Measurements from ENCODE around the gene SSH2.
A peak's percentile ranks its signal among the peaks of the same experiment; 100 is the strongest.

SSH2 gene

DNA sequence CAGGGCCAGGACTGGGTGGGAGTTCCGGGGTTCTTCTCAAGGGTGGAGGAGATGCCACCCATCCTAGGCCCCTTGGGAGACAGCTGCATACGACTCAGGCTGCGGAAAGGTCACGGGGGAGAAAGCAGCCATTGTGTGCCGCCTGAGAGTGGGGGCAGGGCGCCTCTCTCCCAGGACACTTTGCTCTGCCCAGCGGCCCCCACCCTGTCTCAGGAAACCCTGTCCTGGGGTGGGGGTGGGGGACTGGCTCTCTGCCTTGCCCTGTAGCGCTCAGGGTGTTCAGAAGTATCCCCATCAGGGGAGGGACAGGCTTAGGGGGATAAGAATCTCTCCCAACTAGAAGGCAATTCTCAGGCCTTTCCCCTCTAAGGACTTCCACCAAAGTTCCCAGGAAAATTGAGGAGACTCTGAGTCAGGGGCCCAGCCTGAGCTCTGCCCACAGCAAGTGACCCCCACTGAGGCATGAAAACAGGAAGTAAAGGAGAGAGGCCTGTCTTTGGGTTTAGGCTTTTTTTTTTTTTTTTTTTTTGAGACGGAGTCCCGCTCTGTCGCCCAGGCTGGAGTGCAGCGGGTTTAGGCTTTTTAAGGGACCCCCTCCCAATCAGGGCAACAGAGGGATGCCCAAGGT lies 345.5 kb downstream of the SSH2 start:
- Histone ChIP-seq H2AFZ (ENCODE audit: low read depth, low read length, severe bottlenecking) (no peak overlapping the region), H3K27ac (ENCODE audit: low read depth, low read length) (peak overlapping the region; percentile 22; the same call in 1 of the 2 replicates), H3K27me3 (ENCODE audit: low read length) (no peaks in the 10 kb centered on the region), H3F3A (ENCODE audit: insufficient read depth) (no peaks in the 10 kb centered on the region), H3K9me3 (ENCODE audit: insufficient read depth, low read length) (no peaks in the 10 kb centered on the region), H4K20me1 (ENCODE audit: low read depth, low read length) (no peaks in the 10 kb centered on the region), H3K36me3 (ENCODE audit: low read length) (no peaks in the 10 kb centered on the region), H3K4me2 (ENCODE audit: low read depth, low read length, poor library complexity, severe bottlenecking) (peak overlapping the region; percentile 40), H3K79me2 (ENCODE audit: insufficient read depth, low read length) (peaks cover 57% of the 10 kb centered on the region), H3K9me2 (replicated peaks; ENCODE audit: insufficient read depth, low read length) (no peaks in the 10 kb centered on the region), H3K4me3 (ENCODE audit: insufficient read depth, low read length, poor library complexity, severe bottlenecking) (no peak overlapping the region), H3K9ac (ENCODE audit: low read length) (peak overlapping the region; percentile 34)
- no peak for TF ChIP-seq EZH2phosphoT487 (conservative IDR thresholded peaks at IDR 0.05; ENCODE audit: low read length)
- TF ChIP-seq, protein P1, sequence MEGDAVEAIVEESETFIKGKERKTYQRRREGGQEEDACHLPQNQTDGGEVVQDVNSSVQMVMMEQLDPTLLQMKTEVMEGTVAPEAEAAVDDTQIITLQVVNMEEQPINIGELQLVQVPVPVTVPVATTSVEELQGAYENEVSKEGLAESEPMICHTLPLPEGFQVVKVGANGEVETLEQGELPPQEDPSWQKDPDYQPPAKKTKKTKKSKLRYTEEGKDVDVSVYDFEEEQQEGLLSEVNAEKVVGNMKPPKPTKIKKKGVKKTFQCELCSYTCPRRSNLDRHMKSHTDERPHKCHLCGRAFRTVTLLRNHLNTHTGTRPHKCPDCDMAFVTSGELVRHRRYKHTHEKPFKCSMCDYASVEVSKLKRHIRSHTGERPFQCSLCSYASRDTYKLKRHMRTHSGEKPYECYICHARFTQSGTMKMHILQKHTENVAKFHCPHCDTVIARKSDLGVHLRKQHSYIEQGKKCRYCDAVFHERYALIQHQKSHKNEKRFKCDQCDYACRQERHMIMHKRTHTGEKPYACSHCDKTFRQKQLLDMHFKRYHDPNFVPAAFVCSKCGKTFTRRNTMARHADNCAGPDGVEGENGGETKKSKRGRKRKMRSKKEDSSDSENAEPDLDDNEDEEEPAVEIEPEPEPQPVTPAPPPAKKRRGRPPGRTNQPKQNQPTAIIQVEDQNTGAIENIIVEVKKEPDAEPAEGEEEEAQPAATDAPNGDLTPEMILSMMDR (IDR thresholded peaks at IDR 0.05; ENCODE audit: insufficient read depth, low read length, poor library complexity, severe bottlenecking): no peak

DNA sequence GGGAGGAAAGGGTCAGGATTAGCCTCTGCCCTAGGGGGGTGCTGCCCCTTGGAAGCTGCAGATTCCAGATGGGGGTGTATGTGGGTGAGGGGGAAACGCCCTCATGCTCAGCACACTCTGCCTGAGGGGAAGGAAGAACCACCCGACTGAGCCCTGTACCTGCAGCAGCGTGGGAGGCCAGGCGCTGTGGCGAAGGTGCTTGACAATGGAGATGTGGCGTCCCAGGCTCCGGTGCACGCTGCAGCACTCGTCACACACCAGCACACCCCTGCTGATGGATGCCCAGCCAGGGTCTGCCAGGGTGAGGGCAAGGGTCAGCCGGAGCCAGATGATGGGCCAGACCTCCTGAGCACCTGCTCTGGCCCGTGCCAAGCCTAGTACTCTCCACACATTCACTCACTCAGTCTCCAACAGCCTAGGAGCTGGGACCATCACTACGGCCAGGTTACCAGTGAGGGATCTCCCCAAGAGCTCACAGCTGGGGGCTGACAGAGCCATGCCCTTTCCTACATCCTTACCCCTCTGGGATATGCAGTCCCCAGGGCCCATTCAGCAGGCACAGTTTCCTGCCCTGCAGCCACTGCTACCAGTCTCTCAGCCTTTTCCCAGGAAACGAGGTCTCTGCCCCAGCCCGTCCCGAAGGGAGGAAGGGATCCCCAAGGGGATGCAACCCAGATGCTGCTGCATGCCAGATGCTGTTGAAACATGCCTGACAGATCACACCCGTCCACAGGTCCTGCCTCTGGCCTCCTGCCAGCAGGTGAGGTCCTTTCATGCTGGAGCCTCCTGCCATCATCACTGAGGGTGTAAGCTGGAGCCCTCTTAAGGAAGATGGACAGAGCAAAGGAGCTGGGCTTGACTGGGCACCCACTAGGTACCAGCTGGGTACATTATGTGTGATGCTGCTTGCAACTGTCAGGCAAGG lies 346.4 kb downstream of the SSH2 start:
- Histone ChIP-seq H3K4me3 (ENCODE audit: insufficient read depth, low read length, poor library complexity, severe bottlenecking) (no peak overlapping the region), H3K27ac (ENCODE audit: low read depth, low read length) (no peak overlapping the region), H3F3A (ENCODE audit: insufficient read depth) (no peaks in the 10 kb centered on the region), H3K27me3 (ENCODE audit: low read length) (no peaks in the 10 kb centered on the region), H3K4me2 (ENCODE audit: low read depth, low read length, poor library complexity, severe bottlenecking) (no peak overlapping the region), H3K36me3 (ENCODE audit: low read length) (no peaks in the 10 kb centered on the region), H3K79me2 (ENCODE audit: insufficient read depth, low read length) (peaks cover 53% of the 10 kb centered on the region), H3K9me3 (ENCODE audit: insufficient read depth, low read length) (no peaks in the 10 kb centered on the region), H3K9me2 (replicated peaks; ENCODE audit: insufficient read depth, low read length) (no peaks in the 10 kb centered on the region), H4K20me1 (ENCODE audit: low read depth, low read length) (no peaks in the 10 kb centered on the region), H3K9ac (ENCODE audit: low read length) (no peak overlapping the region), H2AFZ (ENCODE audit: low read depth, low read length, severe bottlenecking) (no peak overlapping the region)
- no peak for TF ChIP-seq EZH2phosphoT487 (conservative IDR thresholded peaks at IDR 0.05; ENCODE audit: low read length)
- TF ChIP-seq, protein P1 (IDR thresholded peaks at IDR 0.05; ENCODE audit: insufficient read depth, low read length, poor library complexity, severe bottlenecking): no peak

DNA sequence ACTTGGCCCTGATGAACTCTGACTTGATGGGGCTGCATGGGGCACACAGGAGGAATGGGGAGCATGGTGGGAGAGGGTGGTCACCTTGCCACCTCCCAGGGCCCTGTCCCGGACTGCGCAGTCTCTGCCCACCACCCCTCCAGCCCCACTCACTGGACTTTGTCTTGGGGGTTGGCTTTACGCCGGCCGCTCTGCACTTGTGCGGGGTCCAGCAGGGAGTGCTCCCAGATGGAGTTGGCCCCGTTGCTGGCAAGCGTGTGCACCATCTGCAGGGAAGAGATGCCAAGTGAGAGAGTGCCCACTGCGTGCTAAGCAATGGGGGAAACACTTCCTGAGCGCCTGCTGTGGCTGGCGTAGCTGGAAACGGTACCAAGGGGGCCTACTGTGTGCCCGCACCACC lies 347.3 kb downstream of the SSH2 start:
- Histone ChIP-seq H3K36me3 (ENCODE audit: low read length) (no peaks in the 10 kb centered on the region), H3K27me3 (ENCODE audit: low read length) (no peaks in the 10 kb centered on the region), H3K9ac (ENCODE audit: low read length) (no peak overlapping the region), H2AFZ (ENCODE audit: low read depth, low read length, severe bottlenecking) (no peak overlapping the region), H3K4me3 (ENCODE audit: insufficient read depth, low read length, poor library complexity, severe bottlenecking) (no peak overlapping the region), H3K27ac (ENCODE audit: low read depth, low read length) (no peak overlapping the region), H3K4me2 (ENCODE audit: low read depth, low read length, poor library complexity, severe bottlenecking) (no peak overlapping the region), H3K9me3 (ENCODE audit: insufficient read depth, low read length) (no peaks in the 10 kb centered on the region), H3K79me2 (ENCODE audit: insufficient read depth, low read length) (peaks cover 45% of the 10 kb centered on the region), H3F3A (ENCODE audit: insufficient read depth) (no peaks in the 10 kb centered on the region), H3K9me2 (replicated peaks; ENCODE audit: insufficient read depth, low read length) (no peaks in the 10 kb centered on the region), H4K20me1 (ENCODE audit: low read depth, low read length) (no peaks in the 10 kb centered on the region)
- TF ChIP-seq, protein P1 (IDR thresholded peaks at IDR 0.05; ENCODE audit: insufficient read depth, low read length, poor library complexity, severe bottlenecking): no peak
- TF ChIP-seq EZH2phosphoT487 (conservative IDR thresholded peaks at IDR 0.05; ENCODE audit: low read length): no peak

All from SU-DHL-6 (cell line).